Stimulated activated CD4-positive, alpha-beta T cell treated with anti-CD3 and anti-CD28 coated beads, Interleukin-12 subunit alpha, Interleukin-12 subunit beta, amount 100 ng/mL, for 4 hours (primary cell): ENCODE data around the gene LTV1.
"Not testable (repeated sequence)": the region's sequence is repeated elsewhere in the genome, so short reads cannot be mapped to it uniquely, and the experiment has no call there.

Experiments used
- DNase-seq: peaks from one replicate; pipeline ENCODE4 v3.0.0-alpha.2; 2020

Gene LTV1

GRCh38 chr6:143844006-143844405 lies 868 bp downstream of the LTV1 start:
- DNase-seq: no peak

GRCh38 chr6:143845033-143845432 lies 1.9 kb downstream of the LTV1 start:
- no peak for DNase-seq

GRCh38 chr6:143851706-143852105 lies 8.6 kb downstream of the LTV1 start:
- not testable (repeated sequence) for DNase-seq

- not testable (repeated sequence) for DNase-seq
Measured at GRCh38 chr6:143855057-143855456, 11.9 kb downstream of the LTV1 start.

- not testable (repeated sequence) for DNase-seq
Measured at GRCh38 chr6:143856762-143857161, 13.6 kb downstream of the LTV1 start.

- no peak for DNase-seq
Measured at GRCh38 chr6:143857651-143858050, 14.5 kb downstream of the LTV1 start.

GRCh38 chr6:143859891-143860660 lies 16.9 kb downstream of the LTV1 start:
- DNase-seq: no peak

GRCh38 chr6:143863771-143864170 lies 20.6 kb downstream of the LTV1 start:
- DNase-seq: no peak

- DNase-seq: no peak
Measured at GRCh38 chr6:143864234-143864633, 21.1 kb downstream of the LTV1 start, which contains the start of gene ZC2HC1B. ZC2HC1B (plus strand) TSS chr6:143864474; CDS start chr6:143864540, 66 bp downstream.

GRCh38 chr6:143867236-143867635 lies 24.1 kb downstream of the LTV1 start:
- DNase-seq: no peak

- not testable (repeated sequence) for DNase-seq
Measured at GRCh38 chr6:143868808-143869207, 25.7 kb downstream of the LTV1 start.

GRCh38 chr6:143871202-143871730 lies 28.1 kb downstream of the LTV1 start:
- not testable (repeated sequence) for DNase-seq

- no peak for DNase-seq
Measured at GRCh38 chr6:143872201-143872600, 29.1 kb downstream of the LTV1 start.

- DNase-seq: not testable (repeated sequence)
Measured at GRCh38 chr6:143873600-143873999, 30.5 kb downstream of the LTV1 start.

- DNase-seq: not testable (repeated sequence)
Measured at GRCh38 chr6:143874503-143874902, 31.4 kb downstream of the LTV1 start.

GRCh38 chr6:143877584-143878271 lies 34.6 kb downstream of the LTV1 start:
- DNase-seq: no peak

- DNase-seq: no peak
Measured at GRCh38 chr6:143878272-143878760, 35.2 kb downstream of the LTV1 start.

- no peak for DNase-seq
Measured at GRCh38 chr6:143880412-143880811, 37.3 kb downstream of the LTV1 start.

- DNase-seq: no peak
Measured at GRCh38 chr6:143882401-143882930, 39.3 kb downstream of the LTV1 start.

GRCh38 chr6:143884216-143884900 lies 41.2 kb downstream of the LTV1 start:
- DNase-seq: no peak

- no peak for DNase-seq
Measured at GRCh38 chr6:143885116-143885515, 42.0 kb downstream of the LTV1 start.

GRCh38 chr6:143894655-143895054 lies 51.5 kb downstream of the LTV1 start:
- no peak for DNase-seq
